ENCODE results near the gene EMX2.
"Not testable (repeated sequence)": the region's sequence is repeated elsewhere in the genome, so short reads cannot be mapped to it uniquely, and the experiment has no call there.

The EMX2 gene

DNA sequence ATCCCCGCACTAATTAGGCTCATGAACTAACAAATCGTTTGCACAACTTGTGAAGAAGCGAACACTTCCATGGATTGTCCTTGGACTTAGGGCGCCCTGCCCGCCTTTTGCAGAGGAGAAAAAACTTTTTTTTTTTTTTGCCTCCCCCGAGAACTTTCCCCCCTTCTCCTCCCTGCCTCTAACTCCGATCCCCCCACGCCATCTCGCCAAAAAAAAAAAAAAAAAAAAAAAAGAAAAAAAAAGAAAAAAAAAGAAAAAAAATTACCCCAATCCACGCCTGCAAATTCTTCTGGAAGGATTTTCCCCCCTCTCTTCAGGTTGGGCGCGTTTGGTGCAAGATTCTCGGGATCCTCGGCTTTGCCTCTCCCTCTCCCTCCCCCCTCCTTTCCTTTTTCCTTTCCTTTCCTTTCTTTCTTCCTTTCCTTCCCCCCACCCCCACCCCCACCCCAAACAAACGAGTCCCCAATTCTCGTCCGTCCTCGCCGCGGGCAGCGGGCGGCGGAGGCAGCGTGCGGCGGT, at the start of gene EMX2:
Gene EMX2, plus strand, starts transcription at position 41 of the 519 bp plus-strand sequence. CDS start 522 bp downstream, outside the sequence.
- in situ Hi-C loops (cut with MboI; ENCODE audit: low pct_unique_long_range_greater_than_20kb, low sequenced_read_pairs) = loop anchor here (25.0 kb wide), 1 partner anchor 695 kb away; no protein-coding TSS in a partner anchor
- DNase-seq = no peak

DNA sequence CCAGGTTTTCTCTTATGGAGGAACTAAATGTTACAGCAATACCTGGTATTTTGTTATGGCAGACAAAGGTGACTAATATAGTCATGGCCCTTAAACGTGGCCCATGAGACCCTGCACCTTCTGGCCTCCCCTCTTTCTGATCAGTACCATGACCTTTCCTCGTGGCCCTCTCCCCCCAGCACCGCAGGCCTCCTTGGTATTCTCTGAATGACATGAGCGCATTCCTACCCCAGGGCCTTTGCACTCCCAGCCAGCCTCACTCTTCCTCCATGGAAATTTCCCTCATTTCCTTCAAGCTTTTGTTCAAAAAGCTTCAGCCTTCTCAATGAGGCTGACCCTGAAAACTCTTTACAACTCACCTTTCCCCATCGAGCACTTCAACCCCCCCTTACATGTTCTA, 46.5 kb upstream of the EMX2 start:
- in situ Hi-C loops (cut with MboI; ENCODE audit: low pct_unique_long_range_greater_than_20kb, low sequenced_read_pairs) = no loop called here
- DNase-seq = no peak

- DNase-seq = peak; percentile 86
- in situ Hi-C loops (cut with MboI; ENCODE audit: low pct_unique_long_range_greater_than_20kb, low sequenced_read_pairs) = no loop called here
Observed at GRCh38 chr10:117496616-117497028, 45.9 kb upstream of the EMX2 start.

DNA sequence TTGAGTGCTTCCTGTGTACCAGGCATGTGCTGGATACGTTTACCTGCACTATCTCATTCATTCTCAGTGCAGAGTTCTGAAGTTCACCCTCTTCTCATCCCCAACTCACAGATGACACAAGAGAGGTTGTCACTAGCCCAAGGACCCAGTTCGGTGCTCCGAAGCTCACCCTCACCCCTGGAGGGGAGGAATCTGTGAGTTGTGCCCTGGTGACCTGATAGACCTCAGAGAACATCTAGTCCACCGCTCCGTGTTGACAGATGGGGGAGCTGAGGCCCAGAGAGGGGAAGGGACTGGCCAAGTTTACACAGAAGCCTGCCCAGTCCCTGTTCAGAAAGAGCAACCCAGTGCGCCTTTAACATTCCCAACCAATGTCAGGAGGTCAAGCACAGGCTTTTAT, 44.8 kb upstream of the EMX2 start:
- DNase-seq = no peak
- in situ Hi-C loops (cut with MboI; ENCODE audit: low pct_unique_long_range_greater_than_20kb, low sequenced_read_pairs) = no loop called here

GRCh38 chr10:117499248-117500105, 43.1 kb upstream of the EMX2 start:
- DNase-seq = no peak
- in situ Hi-C loops (cut with MboI; ENCODE audit: low pct_unique_long_range_greater_than_20kb, low sequenced_read_pairs) = no loop called here

GRCh38 chr10:117500456-117500855, 42.1 kb upstream of the EMX2 start:
- DNase-seq = no peak
- in situ Hi-C loops (cut with MboI; ENCODE audit: low pct_unique_long_range_greater_than_20kb, low sequenced_read_pairs) = no loop called here

GRCh38 chr10:117501460-117502035, 41.0 kb upstream of the EMX2 start:
- DNase-seq = no peak
- in situ Hi-C loops (cut with MboI; ENCODE audit: low pct_unique_long_range_greater_than_20kb, low sequenced_read_pairs) = no loop called here

- no peak for DNase-seq
- in situ Hi-C loops (cut with MboI; ENCODE audit: low pct_unique_long_range_greater_than_20kb, low sequenced_read_pairs) = no loop called here
Observed at GRCh38 chr10:117502421-117503243, 39.9 kb upstream of the EMX2 start.

- DNase-seq = no peak
- in situ Hi-C loops (cut with MboI; ENCODE audit: low pct_unique_long_range_greater_than_20kb, low sequenced_read_pairs) = no loop called here
Observed at GRCh38 chr10:117503244-117504205, 39.0 kb upstream of the EMX2 start.

DNA sequence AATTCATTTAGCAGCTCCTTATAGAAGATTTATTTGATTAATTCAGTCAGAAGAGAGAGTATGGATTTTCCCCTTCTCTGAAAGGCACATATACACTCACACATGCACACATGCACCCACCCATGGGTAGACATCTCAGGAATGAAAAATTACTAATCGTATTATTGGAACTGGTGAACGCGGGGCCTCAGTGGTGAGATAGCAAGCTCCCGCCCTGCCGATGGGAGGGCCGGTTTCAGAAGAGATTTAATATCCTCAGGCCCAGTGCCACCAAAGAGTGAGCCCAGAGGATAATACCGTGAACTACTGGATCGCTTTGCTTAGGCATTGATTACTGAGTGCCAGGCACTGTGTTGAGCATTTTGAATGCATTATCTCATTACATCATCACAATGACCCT, 38.0 kb upstream of the EMX2 start:
- DNase-seq = no peak
- in situ Hi-C loops (cut with MboI; ENCODE audit: low pct_unique_long_range_greater_than_20kb, low sequenced_read_pairs) = no loop called here

DNA sequence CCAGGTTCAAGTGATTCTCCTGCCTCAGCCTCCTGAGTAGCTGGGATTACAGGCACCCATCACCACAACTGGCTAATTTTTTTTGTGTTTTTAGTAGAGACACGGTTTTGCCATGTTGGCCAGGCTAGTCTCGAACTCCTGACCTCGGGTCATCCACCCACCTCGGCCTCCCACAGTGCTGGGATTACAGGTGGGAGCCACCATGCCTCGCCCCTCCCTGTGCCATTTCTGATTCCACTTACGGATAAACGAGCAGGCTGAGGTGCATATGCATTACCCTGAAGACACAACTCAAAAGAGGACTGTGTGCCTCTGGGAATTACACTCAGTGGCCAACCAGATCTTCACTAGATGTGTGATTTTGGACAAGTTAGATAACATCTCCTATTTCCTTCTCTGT, 35.5 kb upstream of the EMX2 start:
- DNase-seq; in situ Hi-C loops (cut with MboI; ENCODE audit: low pct_unique_long_range_greater_than_20kb, low sequenced_read_pairs): not testable (repeated sequence)

GRCh38 chr10:117509573-117509972, 33.0 kb upstream of the EMX2 start:
- in situ Hi-C loops (cut with MboI; ENCODE audit: low pct_unique_long_range_greater_than_20kb, low sequenced_read_pairs) = no loop called here
- DNase-seq = no peak

GRCh38 chr10:117511601-117512390, 30.8 kb upstream of the EMX2 start:
- in situ Hi-C loops (cut with MboI; ENCODE audit: low pct_unique_long_range_greater_than_20kb, low sequenced_read_pairs) = no loop called here
- DNase-seq = no peak

- DNase-seq = no peak
- in situ Hi-C loops (cut with MboI; ENCODE audit: low pct_unique_long_range_greater_than_20kb, low sequenced_read_pairs) = no loop called here
Observed at GRCh38 chr10:117514971-117515370, 27.6 kb upstream of the EMX2 start.

DNA sequence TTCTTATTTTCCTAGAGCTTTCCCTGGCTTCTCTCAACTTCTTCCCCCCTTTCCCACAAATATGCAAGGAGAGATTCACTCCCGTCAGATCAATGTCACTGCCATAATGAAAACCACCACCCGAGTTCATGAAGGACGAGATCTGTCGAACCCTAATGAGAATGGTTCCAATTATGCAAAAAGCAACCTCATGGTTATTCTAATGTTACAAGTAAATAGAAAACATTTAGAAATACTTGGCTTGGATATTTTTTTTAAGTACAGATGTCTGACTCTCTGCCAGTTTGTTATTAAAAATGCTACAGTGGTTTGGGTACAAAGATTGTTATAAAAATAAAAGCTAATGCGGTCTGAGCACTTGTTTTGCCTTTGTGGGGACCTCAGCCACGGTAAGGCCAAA, 25.9 kb upstream of the EMX2 start:
- in situ Hi-C loops (cut with MboI; ENCODE audit: low pct_unique_long_range_greater_than_20kb, low sequenced_read_pairs) = no loop called here
- no peak for DNase-seq

DNA sequence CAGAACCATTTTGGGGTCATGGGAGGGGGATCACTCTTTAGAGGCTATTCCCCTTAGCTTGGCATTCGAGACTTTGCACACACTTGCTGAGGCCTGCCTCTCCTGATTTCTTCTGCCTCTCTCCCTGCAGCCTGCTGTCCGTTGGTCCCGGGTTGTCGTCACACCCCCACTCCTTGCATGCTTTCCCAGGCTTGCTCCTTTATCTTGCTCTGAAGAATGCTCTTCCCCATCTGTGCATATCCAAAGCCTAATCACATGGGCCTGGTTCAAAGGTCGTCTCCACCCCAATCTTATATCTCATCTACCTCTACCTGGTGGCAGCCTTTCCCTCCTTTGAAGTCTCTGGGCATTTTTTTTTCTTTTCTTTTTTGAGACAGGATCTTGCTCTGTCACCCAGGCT, 24.3 kb upstream of the EMX2 start:
- in situ Hi-C loops (cut with MboI; ENCODE audit: low pct_unique_long_range_greater_than_20kb, low sequenced_read_pairs) = no loop called here
- no peak for DNase-seq

DNA sequence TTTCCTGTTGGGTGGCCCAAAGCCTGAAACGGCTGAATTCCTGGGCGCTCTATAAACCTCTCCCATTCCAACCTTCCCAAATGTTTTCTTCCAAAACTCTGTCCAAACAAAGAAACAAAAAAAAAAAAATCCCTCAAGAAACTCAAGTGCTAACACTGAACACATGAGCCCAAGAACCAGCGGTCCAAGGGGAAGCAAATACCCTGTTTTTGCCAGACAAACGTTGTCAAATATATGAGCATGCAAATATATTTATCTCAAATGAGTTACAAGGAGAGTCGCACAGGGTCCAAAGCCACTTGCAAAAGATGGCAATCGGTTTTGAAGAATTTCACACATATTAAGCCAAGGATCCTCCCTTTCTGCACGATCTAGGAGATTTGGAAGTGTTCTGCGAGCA, 23.3 kb upstream of the EMX2 start:
- in situ Hi-C loops (cut with MboI; ENCODE audit: low pct_unique_long_range_greater_than_20kb, low sequenced_read_pairs) = no loop called here
- DNase-seq = no peak

- in situ Hi-C loops (cut with MboI; ENCODE audit: low pct_unique_long_range_greater_than_20kb, low sequenced_read_pairs) = no loop called here
- DNase-seq = no peak
Observed at GRCh38 chr10:117519879-117520278, 22.7 kb upstream of the EMX2 start.
